Right lobe of liver (tissue), 6 donors: Measurements from ENCODE around the gene SSC5D. TPM values are rescaled to one million over a fixed set of nuclear protein-coding genes. Genes with fewer than 3 reads are reported as not detected.
"Not testable (repeated sequence)": the region's sequence is repeated elsewhere in the genome, so short reads cannot be mapped to it uniquely, and the experiment has no call there.

Experiments
- ATAC-seq, 4 donors: fragments of 200-7000 bp; cut with Tn5 transposase; one replicate each; pipeline ENCODE4 v1.9.1; 2020; ENCODE audit warnings: mild to moderate bottlenecking in 4 of 4, moderate library complexity in 4 of 4
- DNase-seq, 3 donors: peaks; one replicate each; pipeline ENCODE4 v3.0.0-alpha.2; 2020
- H3K27ac ChIP-seq, 3 donors: fragments of 200-600 bp; one replicate each; pipeline ENCODE4 v1.8.0; 2022
- H3K27me3 ChIP-seq, 2 donors: fragments of 200-600 bp; one replicate each; pipeline ENCODE4 v1.8.0; 2022
- H3K36me3 ChIP-seq, 4 donors: fragments of 200-600 bp; sonication (generic) in 1 of 4; one replicate each; pipeline versions ENCODE4 v1.5.1 to v1.8.0; 2017 to 2022; ENCODE audit warnings: control low read depth in 1 of 4
- H3K4me1 ChIP-seq, 4 donors: fragments of 200-600 bp; sonication (generic) in 1 of 4; one replicate each; pipeline versions ENCODE4 v1.5.1 to v1.8.0; 2017 to 2022; ENCODE audit warnings: control low read depth in 1 of 4
- H3K4me3 ChIP-seq, 3 donors: fragments of 200-600 bp; one replicate each; pipeline ENCODE4 v1.8.0; 2022
- H3K9me3 ChIP-seq, 4 donors: fragments of 200-600 bp; sonication (generic) in 1 of 4; one replicate each; pipeline versions ENCODE4 v1.5.1 to v1.8.0; 2017 to 2022; ENCODE audit warnings: control low read depth in 1 of 4
- POLR2A ChIP-seq: fragments of 450-650 bp; IDR thresholded peaks from one replicate; pipeline ENCODE4 v1.6.1; 2017; ENCODE audit warnings: antibody characterized with exemption, mild to moderate bottlenecking
- WGBS: methylation state at CpG from one replicate; pipeline ENCODE4 v1.1.6; 2018; ENCODE audit warnings: low coverage, low lambda C conversion rate; ENCODE audit not compliant: insufficient coverage; ENCODE audit errors: missing lambda C conversion rate; 5-methylcytosine and 5-hydroxymethylcytosine counted together
- intact Hi-C, 2 donors: fragments of 100-400 bp; cut with DNase I; formaldehyde crosslinking; loops; one replicate each; pipeline versions ENCODE4 v1.11.2 to v1.14.1; 2022
- total RNA-seq, 6 experiments: library from RNA; depleted of rRNA in 2 of 6; stranded (reverse); fragments of >200 nt in 2 of 6; fragmentation: NEBNext Ultra II Directional in 3 of 6; extraction: Animal tissue kit (Norgen Biotek cat#: 25700) in 3 of 6; gene quantifications; one replicate each; pipeline versions ENCODE4 v1.1.0 to v1.2.4, GENCODE V29; 2016 to 2023
- TF ChIP-seq, protein P1 (sequence below), 4 donors: fragments of 200-600 bp in 3 of 4; fragments of 450-650 bp in 1 of 4; IDR thresholded peaks; one replicate each; pipeline versions ENCODE4 v1.5.1 to v1.8.0; 2016 to 2022; ENCODE audit warnings: antibody characterized with exemption in 4 of 4, mild to moderate bottlenecking in 2 of 4
- donor health status: DM: no; HTN: yes; CAD: no.
- donor health status: DM: no; HTN: no; CAD: no.
- donor health status: DM: no; HTN: no; CAD: no.
- donor health status: DM: no; HTN: yes; CAD: no.
- donor health status: DM: no; HTN: yes; CAD: no.

Gene SSC5D
- total RNA-seq, 6 experiments from 2014 or later = 0.35 to 1.6 (median 1.2) TPM

DNA sequence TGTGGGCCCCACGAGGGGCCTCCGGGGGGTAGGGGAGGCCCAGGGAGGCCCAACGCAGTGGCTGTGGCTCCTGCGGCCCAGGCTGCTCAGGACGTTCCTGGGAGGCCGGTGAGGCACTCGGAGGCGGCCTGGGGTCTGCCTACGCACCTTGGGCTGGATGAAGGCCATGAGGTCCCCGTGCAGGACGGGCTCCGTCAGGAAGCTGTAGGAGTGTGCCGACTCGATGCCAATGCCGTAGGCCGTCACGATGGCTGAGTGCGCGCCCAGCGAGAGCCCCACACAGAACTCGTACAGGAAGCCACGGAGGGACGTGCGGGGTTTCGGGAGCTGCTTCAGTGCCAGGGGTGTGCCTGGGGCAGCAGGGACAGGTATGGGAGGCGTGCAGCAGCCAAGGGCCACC is 42.8 kb downstream of the SSC5D start:
- no peaks in the 10 kb centered on the region for H3K27me3 ChIP-seq
- H3K4me3 ChIP-seq = no peak overlapping the region
- H3K36me3 ChIP-seq = no peaks in the 10 kb centered on the region
- no peak for DNase-seq
- H3K4me1 ChIP-seq = peaks cover 0 to 4% (median 0%) of the 10 kb centered on the region in 4 donors
- no peaks in the 10 kb centered on the region for H3K9me3 ChIP-seq
- WGBS = no CpG with 5 or more reads among the region's 26 CpGs
- no peak for ATAC-seq
- H3K27ac ChIP-seq = no peak overlapping the region
- intact Hi-C loops = no loop called here
- TF ChIP-seq, protein P1, sequence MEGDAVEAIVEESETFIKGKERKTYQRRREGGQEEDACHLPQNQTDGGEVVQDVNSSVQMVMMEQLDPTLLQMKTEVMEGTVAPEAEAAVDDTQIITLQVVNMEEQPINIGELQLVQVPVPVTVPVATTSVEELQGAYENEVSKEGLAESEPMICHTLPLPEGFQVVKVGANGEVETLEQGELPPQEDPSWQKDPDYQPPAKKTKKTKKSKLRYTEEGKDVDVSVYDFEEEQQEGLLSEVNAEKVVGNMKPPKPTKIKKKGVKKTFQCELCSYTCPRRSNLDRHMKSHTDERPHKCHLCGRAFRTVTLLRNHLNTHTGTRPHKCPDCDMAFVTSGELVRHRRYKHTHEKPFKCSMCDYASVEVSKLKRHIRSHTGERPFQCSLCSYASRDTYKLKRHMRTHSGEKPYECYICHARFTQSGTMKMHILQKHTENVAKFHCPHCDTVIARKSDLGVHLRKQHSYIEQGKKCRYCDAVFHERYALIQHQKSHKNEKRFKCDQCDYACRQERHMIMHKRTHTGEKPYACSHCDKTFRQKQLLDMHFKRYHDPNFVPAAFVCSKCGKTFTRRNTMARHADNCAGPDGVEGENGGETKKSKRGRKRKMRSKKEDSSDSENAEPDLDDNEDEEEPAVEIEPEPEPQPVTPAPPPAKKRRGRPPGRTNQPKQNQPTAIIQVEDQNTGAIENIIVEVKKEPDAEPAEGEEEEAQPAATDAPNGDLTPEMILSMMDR (IDR thresholded peaks at IDR 0.05) = no peak
- no peak for TF ChIP-seq POLR2A

DNA sequence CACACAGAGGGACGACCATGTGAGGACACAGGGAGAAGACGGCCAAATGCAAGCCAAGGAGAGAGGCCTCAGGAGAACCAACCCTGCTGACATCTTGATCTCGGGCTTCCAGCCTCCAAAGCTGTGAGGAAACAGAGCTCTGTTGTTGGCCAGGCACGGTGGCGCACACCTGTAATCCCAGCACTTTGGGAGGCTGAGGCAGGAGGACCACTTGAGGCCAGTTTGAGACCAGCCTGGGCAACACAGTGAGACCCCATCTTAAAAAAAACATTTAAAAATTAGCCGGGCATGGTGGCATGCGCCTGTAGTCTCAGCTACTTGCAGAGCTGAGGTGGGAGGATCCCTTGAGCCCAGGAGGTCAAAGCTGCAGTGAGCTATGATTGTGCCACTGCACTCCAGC is 46.0 kb downstream of the SSC5D start:
- WGBS = 82% methylated on average over 4 of the region's 7 CpGs
- H3K27ac ChIP-seq, H3K9me3 ChIP-seq, DNase-seq, H3K4me3 ChIP-seq, ATAC-seq, H3K27me3 ChIP-seq, H3K4me1 ChIP-seq, intact Hi-C loops, H3K36me3 ChIP-seq: not testable (repeated sequence)

DNA sequence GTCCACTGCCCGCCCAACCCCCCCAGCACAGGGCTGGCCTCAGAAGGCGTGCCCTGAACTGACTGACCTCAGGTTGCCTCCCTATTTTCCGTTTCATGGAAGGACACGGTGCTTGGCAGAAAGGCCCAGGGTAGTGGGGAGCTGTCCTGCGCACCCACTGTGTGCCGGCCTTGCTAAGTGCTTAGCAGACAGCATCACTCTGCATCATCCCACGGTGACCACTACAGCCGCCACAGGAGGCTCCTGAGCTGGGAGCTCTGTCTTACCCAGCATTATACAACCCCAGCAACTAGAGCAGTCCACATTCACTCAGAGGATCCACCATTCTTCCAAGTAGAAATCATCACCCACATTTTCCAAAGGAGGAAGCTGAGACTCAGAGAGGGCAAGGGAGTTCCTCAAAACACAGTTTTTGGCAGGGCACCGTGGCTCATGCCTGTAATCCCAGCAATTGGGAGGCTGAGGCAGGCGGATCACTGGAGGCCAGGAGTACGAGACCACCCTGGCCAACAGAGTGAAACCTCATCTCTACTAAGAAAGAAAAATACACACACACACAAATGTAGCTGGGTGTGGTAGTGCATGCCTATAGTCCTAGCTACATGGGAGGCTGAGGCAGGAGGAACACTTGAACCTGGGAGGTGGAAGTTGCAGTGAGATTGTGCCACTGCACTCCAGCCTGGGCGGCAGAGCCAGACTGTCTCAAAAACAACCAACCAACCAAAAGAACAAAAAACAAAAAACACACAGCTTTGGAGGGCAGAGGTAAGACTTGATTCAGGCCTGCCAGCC is 47.1 kb downstream of the SSC5D start:
- TF ChIP-seq, protein P1 (IDR thresholded peaks at IDR 0.05) = no peak
- TF ChIP-seq POLR2A = no peak
- H3K4me3 ChIP-seq = no peak overlapping the region
- no peaks in the 10 kb centered on the region for H3K9me3 ChIP-seq
- DNase-seq (no peak), ATAC-seq (peak in 1 of 4 donors; percentile 39)
- WGBS = 71% methylated on average over 6 of the region's 12 CpGs
- H3K27me3 ChIP-seq = no peaks in the 10 kb centered on the region
- no peak overlapping the region for H3K27ac ChIP-seq
- no peaks in the 10 kb centered on the region for H3K4me1 ChIP-seq
- intact Hi-C loops = no loop called here
- H3K36me3 ChIP-seq = no peaks in the 10 kb centered on the region

DNA sequence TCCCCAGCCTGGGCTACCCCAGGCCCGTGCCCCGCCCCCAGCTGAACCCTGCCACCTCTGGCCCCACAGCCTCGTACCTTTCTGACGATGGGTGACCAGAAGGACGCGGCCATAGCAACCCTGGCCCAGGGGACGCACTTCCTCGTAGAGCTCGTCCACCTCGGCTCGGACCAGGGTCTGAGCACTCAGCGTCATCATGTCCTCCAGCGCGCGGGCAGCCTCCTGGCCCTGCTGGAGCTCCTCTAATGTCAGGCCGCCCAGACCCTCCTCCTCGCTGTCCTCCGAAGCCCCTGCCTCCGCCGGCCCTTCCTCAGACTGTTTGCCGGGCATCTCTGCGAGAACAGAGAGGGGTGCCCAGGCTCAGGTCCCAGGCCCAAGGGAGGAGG is 47.7 kb downstream of the SSC5D start:
- H3K36me3 ChIP-seq = no peaks in the 10 kb centered on the region
- no peaks in the 10 kb centered on the region for H3K27me3 ChIP-seq
- no peak overlapping the region for H3K27ac ChIP-seq
- H3K4me3 ChIP-seq = no peak overlapping the region
- 91% methylated on average over 10 of the region's 22 CpGs for WGBS
- no peak for ATAC-seq
- no peaks in the 10 kb centered on the region for H3K9me3 ChIP-seq
- intact Hi-C loops = no loop called here
- TF ChIP-seq, protein P1 (IDR thresholded peaks at IDR 0.05) = no peak
- no peak for TF ChIP-seq POLR2A
- no peak for DNase-seq
- H3K4me1 ChIP-seq = no peaks in the 10 kb centered on the region

DNA sequence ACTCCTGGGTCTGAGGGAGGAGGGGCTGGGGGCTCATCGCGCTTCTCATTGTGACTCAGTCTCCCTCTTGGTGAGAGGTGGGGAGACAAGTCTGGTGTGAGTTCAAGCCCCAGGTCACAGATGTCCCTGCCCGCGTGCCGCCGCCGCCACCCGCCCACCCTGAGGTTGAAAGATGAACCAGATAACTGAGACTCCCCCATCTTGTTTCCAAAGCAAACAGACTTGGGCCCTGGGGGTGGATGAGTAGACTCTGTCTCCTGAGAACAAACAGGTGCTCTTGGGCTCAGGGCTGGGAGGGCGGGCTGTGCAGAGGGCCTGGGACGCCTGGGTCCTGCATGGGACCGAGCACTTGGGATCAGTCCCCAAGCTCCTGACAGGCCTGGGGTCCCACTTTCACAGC is 48.1 kb downstream of the SSC5D start:
- ATAC-seq = no peak
- no peak for DNase-seq
- Histone ChIP-seq H3K4me3 (no peak overlapping the region), H3K4me1 (no peaks in the 10 kb centered on the region), H3K9me3 (no peaks in the 10 kb centered on the region), H3K27me3 (no peaks in the 10 kb centered on the region), H3K36me3 (no peaks in the 10 kb centered on the region), H3K27ac (no peak overlapping the region)
- 60% methylated on average over 1 of the region's 11 CpGs for WGBS
- no peak for TF ChIP-seq POLR2A
- intact Hi-C loops = no loop called here
